ENCODE measurements around the gene SDR42E1. TPM values are rescaled to one million over a fixed set of nuclear protein-coding genes. Genes with fewer than 3 reads are reported as not detected.

The SDR42E1 gene
- total and polyA plus RNA-seq, 2 of the 13 experiments (the other 11 are each of a cell fraction or from before 2014, with no cell fraction given) = 0.01 to 0.13 TPM

DNA sequence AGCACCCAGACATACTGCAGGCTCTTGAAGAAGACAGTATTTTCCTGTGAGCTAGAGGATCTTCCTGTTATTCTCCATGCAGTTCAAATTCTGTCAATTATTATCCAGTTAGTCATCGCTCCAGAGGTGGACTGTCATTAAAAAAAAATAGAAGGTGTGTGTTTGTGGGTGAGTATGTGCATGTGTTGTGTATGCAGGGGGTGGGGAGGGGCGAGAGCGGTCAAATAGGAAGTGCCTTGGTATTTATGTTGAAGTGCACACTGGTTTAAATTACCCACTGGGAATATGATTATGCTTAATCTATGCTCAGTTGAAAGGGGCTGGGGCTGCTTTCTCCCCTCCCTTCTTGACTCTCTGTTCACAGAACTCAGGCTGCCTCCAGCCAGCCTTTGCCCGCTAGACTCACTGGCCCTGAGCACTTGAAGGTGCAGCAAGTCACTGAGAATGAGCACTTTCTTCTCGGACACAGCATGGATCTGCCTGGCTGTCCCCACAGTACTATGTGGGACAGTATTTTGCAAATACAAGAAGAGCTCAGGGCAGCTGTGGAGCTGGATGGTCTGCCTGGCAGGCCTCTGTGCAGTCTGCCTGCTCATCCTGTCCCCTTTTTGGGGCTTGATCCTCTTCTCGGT, 23.8 kb upstream of the SDR42E1 start, which contains the start of gene HSD17B2 (continued):
- TF ChIP-seq, protein P1, sequence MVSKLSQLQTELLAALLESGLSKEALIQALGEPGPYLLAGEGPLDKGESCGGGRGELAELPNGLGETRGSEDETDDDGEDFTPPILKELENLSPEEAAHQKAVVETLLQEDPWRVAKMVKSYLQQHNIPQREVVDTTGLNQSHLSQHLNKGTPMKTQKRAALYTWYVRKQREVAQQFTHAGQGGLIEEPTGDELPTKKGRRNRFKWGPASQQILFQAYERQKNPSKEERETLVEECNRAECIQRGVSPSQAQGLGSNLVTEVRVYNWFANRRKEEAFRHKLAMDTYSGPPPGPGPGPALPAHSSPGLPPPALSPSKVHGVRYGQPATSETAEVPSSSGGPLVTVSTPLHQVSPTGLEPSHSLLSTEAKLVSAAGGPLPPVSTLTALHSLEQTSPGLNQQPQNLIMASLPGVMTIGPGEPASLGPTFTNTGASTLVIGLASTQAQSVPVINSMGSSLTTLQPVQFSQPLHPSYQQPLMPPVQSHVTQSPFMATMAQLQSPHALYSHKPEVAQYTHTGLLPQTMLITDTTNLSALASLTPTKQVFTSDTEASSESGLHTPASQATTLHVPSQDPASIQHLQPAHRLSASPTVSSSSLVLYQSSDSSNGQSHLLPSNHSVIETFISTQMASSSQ (IDR thresholded peaks at IDR 0.05; ENCODE audit: low read depth) = peak; percentile 90
- TF ChIP-seq, protein P1 (CRISPR knock-in tag; IDR thresholded peaks at IDR 0.05; ENCODE audit: borderline replicate concordance) = no peak
- TF ChIP-seq ZNF230 (CRISPR knock-in tag; IDR thresholded peaks at IDR 0.05) (no peak), ZNF768 (CRISPR knock-in tag; IDR thresholded peaks at IDR 0.05) (no peak; the same call in 1 of the 2 replicates), MEIS2 (CRISPR knock-in tag; IDR thresholded peaks at IDR 0.05) (0 out of 2 replicates have a peak, but pooled peaks have one; percentile 42), MEF2D (CRISPR knock-in tag; IDR thresholded peaks at IDR 0.05) (peak; percentile 68), HHEX (CRISPR knock-in tag; IDR thresholded peaks at IDR 0.05) (no peak), HES4 (CRISPR knock-in tag; IDR thresholded peaks at IDR 0.05; ENCODE audit: borderline replicate concordance) (no peak), RARA (CRISPR knock-in tag; IDR thresholded peaks at IDR 0.05) (peak; percentile 65), ZNF484 (CRISPR knock-in tag; IDR thresholded peaks at IDR 0.05; ENCODE audit: borderline replicate concordance, low read depth) (no peak), NPAS2 (CRISPR knock-in tag; IDR thresholded peaks at IDR 0.05; ENCODE audit: borderline replicate concordance) (no peak), ZNF766 (CRISPR knock-in tag; IDR thresholded peaks at IDR 0.05; ENCODE audit: borderline replicate concordance) (peak; percentile 75; the same call in 1 of the 2 replicates), POGZ (CRISPR knock-in tag; IDR thresholded peaks at IDR 0.05) (0 out of 2 replicates have a peak, but pooled peaks have one; percentile 7), IRF2 (CRISPR knock-in tag; IDR thresholded peaks at IDR 0.05) (peak; percentile 41; the same call in 1 of the 2 replicates), HNRNPLL (IDR thresholded peaks at IDR 0.05; ENCODE audit: low read depth, low read length, poor library complexity, severe bottlenecking) (no peak), CEBPG (CRISPR knock-in tag; IDR thresholded peaks at IDR 0.05) (no peak), RBAK (CRISPR knock-in tag; IDR thresholded peaks at IDR 0.05) (no peak), SRF (IDR thresholded peaks at IDR 0.05; ENCODE audit: low read depth, low read length) (no peak)
- TF ChIP-seq, protein P2, sequence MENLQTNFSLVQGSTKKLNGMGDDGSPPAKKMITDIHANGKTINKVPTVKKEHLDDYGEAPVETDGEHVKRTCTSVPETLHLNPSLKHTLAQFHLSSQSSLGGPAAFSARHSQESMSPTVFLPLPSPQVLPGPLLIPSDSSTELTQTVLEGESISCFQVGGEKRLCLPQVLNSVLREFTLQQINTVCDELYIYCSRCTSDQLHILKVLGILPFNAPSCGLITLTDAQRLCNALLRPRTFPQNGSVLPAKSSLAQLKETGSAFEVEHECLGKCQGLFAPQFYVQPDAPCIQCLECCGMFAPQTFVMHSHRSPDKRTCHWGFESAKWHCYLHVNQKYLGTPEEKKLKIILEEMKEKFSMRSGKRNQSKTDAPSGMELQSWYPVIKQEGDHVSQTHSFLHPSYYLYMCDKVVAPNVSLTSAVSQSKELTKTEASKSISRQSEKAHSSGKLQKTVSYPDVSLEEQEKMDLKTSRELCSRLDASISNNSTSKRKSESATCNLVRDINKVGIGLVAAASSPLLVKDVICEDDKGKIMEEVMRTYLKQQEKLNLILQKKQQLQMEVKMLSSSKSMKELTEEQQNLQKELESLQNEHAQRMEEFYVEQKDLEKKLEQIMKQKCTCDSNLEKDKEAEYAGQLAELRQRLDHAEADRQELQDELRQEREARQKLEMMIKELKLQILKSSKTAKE (CRISPR knock-in tag; IDR thresholded peaks at IDR 0.05; ENCODE audit: borderline replicate concordance) = 0 out of 2 replicates have a peak, but pooled peaks have one; percentile 29
- TF ChIP-seq, protein P3, sequence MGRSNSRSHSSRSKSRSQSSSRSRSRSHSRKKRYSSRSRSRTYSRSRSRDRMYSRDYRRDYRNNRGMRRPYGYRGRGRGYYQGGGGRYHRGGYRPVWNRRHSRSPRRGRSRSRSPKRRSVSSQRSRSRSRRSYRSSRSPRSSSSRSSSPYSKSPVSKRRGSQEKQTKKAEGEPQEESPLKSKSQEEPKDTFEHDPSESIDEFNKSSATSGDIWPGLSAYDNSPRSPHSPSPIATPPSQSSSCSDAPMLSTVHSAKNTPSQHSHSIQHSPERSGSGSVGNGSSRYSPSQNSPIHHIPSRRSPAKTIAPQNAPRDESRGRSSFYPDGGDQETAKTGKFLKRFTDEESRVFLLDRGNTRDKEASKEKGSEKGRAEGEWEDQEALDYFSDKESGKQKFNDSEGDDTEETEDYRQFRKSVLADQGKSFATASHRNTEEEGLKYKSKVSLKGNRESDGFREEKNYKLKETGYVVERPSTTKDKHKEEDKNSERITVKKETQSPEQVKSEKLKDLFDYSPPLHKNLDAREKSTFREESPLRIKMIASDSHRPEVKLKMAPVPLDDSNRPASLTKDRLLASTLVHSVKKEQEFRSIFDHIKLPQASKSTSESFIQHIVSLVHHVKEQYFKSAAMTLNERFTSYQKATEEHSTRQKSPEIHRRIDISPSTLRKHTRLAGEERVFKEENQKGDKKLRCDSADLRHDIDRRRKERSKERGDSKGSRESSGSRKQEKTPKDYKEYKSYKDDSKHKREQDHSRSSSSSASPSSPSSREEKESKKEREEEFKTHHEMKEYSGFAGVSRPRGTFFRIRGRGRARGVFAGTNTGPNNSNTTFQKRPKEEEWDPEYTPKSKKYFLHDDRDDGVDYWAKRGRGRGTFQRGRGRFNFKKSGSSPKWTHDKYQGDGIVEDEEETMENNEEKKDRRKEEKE (IDR thresholded peaks at IDR 0.05) = no peak
